ENCODE data around the gene KIAA0513. TPM values are rescaled to one million over a fixed set of nuclear protein-coding genes. Genes with fewer than 3 reads are reported as not detected.

KIAA0513 gene
- total RNA-seq, 4 donors from 2014 or later, result 14.8 to 43.4 (median 28.5) TPM

DNA sequence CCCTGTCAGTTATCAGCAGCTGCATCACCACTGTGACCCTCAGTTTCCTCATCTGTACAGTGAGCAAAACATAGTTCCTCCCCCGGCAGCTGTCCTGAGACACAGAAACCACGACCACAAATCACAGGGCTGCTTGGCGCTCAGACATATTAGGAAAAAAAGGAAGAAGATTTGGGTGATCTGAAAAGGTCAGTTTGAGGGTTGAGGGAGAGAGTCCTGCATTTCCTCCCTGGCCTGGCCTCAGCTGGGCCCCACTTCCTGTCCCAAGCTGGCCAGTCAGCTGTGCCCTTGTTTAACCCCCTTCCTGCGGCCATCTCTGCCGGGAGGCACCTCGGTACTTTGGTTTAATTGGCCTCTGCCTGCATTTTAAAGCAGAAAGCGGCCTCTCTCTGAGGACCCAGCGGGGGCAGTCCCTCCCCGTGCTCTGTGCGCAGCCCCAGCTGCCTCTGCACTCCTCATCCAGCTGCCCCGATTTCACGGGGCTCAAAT is 108.7 kb downstream of the KIAA0513 start:
- 60 to 66% methylated on average over 4 to 9 of the region's 12 CpGs for WGBS, 2 donors (ENCODE audit: low coverage in 1 of 2)

DNA sequence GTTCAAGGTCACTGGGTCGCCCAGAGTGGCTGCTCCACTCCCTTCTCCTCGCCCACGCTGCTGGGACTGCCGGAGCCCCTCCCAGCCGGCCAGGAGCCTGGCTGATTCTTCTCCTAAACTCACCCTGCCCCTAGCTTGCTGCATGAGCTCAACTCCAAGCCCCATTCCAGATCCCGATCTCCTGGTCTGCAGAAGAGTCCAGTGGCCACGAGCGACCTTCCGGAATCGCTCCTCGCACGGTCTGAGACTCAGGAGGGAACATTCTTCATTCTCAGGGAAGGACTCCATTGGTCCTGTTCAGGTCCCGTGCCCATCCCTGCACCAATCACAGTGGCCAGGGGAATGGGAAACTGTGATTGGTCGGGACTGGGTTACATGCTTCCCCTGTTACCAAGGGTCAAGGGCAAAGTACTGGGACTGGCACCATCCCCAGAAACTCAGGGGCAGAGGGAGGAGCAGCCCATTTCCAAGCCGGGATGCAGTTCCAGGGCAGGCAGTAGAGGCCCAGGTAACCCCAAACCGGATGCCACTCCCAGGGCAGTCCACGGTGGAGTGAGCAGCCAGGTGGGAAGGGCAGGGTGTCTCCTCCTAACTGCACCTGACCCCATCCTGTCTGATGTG is 109.2 kb downstream of the KIAA0513 start:
- WGBS, 2 donors (ENCODE audit: low coverage in 1 of 2), result 91 to 100% methylated on average over 1 to 7 of the region's 17 CpGs
- peak; percentile 52 for ATAC-seq
- Histone ChIP-seq H3K27me3 (no peaks in the 10 kb centered on the region), H3K36me3 (no peaks in the 10 kb centered on the region), H3K27ac (peak overlapping the region; percentile 4 to 84 (median 78)), H3K9me3 (no peaks in the 10 kb centered on the region), H3K4me3 (peak overlapping the region in 1 of 2 donors; percentile 39), H3K4me1 (peaks cover 0 to 49% (median 18%) of the 10 kb centered on the region in 3 donors)
- TF ChIP-seq POLR2A (IDR thresholded peaks at IDR 0.05) (no peak), EP300 (IDR thresholded peaks at IDR 0.05) (no peak), POLR2AphosphoS5 (IDR thresholded peaks at IDR 0.05) (no peak)
- TF ChIP-seq, protein P1, sequence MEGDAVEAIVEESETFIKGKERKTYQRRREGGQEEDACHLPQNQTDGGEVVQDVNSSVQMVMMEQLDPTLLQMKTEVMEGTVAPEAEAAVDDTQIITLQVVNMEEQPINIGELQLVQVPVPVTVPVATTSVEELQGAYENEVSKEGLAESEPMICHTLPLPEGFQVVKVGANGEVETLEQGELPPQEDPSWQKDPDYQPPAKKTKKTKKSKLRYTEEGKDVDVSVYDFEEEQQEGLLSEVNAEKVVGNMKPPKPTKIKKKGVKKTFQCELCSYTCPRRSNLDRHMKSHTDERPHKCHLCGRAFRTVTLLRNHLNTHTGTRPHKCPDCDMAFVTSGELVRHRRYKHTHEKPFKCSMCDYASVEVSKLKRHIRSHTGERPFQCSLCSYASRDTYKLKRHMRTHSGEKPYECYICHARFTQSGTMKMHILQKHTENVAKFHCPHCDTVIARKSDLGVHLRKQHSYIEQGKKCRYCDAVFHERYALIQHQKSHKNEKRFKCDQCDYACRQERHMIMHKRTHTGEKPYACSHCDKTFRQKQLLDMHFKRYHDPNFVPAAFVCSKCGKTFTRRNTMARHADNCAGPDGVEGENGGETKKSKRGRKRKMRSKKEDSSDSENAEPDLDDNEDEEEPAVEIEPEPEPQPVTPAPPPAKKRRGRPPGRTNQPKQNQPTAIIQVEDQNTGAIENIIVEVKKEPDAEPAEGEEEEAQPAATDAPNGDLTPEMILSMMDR (IDR thresholded peaks at IDR 0.05), result no peak

More for the DNA sequence above, 108.7 kb downstream of the KIAA0513 start:
- peak; percentile 35 for ATAC-seq
- peak overlapping the region in 3 of 4 donors; percentile 77 to 84 (median 78) for H3K27ac ChIP-seq
- H3K9me3 ChIP-seq, result no peaks in the 10 kb centered on the region
- peak overlapping the region in 1 of 2 donors; percentile 39 for H3K4me3 ChIP-seq
- peaks cover 0 to 50% (median 19%) of the 10 kb centered on the region in 3 donors for H3K4me1 ChIP-seq
- no peaks in the 10 kb centered on the region for H3K36me3 ChIP-seq
- H3K27me3 ChIP-seq, result no peaks in the 10 kb centered on the region
- no peak for TF ChIP-seq EP300 (IDR thresholded peaks at IDR 0.05)
- TF ChIP-seq POLR2A (IDR thresholded peaks at IDR 0.05), result no peak
- TF ChIP-seq, protein P1 (IDR thresholded peaks at IDR 0.05), result no peak
- no peak for TF ChIP-seq POLR2AphosphoS5 (IDR thresholded peaks at IDR 0.05)

DNA sequence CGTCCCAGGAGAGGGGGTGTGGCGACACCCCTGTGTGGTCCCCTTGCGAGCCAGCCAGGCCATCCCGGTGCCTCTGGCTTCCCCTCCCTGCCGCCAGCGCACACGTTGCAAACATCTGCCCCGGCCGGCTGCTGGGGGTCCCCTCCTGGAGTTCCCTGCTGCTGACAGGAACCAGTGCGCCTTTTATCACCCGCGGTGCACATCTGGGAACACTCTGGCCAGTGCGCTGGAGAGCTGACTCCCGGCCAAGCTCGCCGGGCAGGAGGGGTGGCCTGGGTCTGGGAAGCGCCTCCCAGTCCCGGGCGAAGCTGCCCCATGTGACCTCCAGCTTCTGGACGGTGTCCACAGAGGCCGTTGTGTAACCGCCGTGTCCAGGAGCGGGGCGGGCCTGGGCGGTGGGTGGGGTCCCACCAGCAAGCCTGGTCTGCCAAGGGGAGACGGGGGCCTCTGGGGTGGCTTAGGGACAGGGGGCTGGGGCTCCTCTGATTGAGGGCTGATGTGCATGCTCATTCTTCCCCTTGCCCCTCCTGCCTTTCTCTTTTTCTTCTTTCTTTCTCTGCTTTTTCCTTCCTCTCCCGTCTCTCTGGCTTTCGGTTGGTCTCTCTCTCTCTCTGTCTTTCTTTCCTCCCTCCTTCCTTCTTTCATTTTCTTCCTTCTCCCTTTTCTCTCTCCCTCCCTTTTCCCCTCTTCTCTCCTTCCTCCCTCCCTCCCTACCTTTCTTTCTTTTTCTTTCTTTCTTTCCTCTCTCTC is 109.9 kb downstream of the KIAA0513 start:
- peaks cover 0 to 56% (median 18%) of the 10 kb centered on the region in 3 donors for H3K4me1 ChIP-seq
- peak overlapping the region; percentile 21 to 39 for H3K4me3 ChIP-seq
- no peaks in the 10 kb centered on the region for H3K9me3 ChIP-seq
- H3K27ac ChIP-seq, result peak overlapping the region; percentile 36 to 84 (median 78)
- H3K27me3 ChIP-seq, result no peaks in the 10 kb centered on the region
- TF ChIP-seq EP300 (IDR thresholded peaks at IDR 0.05), result no peak
- peak; percentile 97 for TF ChIP-seq POLR2AphosphoS5 (IDR thresholded peaks at IDR 0.05)
- peak in 1 of 2 donors; percentile 6 for TF ChIP-seq POLR2A (IDR thresholded peaks at IDR 0.05)
- TF ChIP-seq, protein P1 (IDR thresholded peaks at IDR 0.05), result no peak
- no peaks in the 10 kb centered on the region for H3K36me3 ChIP-seq
- peak; percentile 96 for ATAC-seq
- WGBS, 2 donors (ENCODE audit: low coverage in 1 of 2), result 0 to 6% methylated on average over 2 of the region's 29 CpGs

DNA sequence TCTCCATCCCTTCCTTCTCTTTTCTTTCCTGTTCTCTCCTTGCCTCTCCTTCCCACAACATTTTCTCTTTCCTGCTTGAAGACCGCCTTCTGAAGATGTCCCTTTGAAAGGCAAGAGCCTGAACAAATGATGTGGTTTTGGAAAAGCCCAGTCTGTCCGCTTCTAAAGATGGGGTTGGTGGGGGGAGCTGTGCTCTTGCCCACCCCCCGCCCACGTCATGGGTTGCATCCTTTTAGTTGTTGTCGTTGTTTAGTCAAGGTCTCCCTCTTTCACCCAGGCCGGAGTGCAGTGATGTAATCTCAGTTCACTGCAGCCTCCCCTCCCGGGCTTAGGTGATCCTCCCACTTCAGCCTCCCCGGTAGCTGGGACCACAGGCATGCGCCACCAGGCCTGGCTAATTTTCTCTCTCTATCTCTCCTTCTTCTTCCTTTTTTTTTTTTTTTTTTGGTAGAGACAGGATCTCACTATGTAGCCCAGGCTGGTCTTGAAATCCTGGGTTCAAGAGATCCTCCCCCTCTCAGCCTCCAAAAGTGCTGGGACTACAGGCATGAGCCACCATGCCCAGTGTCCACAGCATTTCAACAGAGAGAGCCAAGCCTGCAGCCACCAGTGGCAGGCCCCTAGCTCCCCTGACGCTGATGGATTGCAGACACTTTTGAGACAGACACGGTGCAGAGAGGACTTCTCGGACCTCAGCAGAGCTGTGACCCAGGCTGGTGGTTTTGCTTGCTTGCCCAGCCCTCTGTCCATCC is 110.7 kb downstream of the KIAA0513 start:
- H3K36me3 ChIP-seq, result no peaks in the 10 kb centered on the region
- no peak for ATAC-seq
- no peak for TF ChIP-seq EP300 (IDR thresholded peaks at IDR 0.05)
- TF ChIP-seq, protein P1 (IDR thresholded peaks at IDR 0.05), result no peak
- TF ChIP-seq POLR2AphosphoS5 (IDR thresholded peaks at IDR 0.05), result no peak
- TF ChIP-seq POLR2A (IDR thresholded peaks at IDR 0.05), result no peak
- peaks cover 0 to 58% (median 18%) of the 10 kb centered on the region in 3 donors for H3K4me1 ChIP-seq
- peak overlapping the region in 3 of 4 donors; percentile 36 to 78 (median 77) for H3K27ac ChIP-seq
- H3K9me3 ChIP-seq, result no peaks in the 10 kb centered on the region
- H3K4me3 ChIP-seq, result peak overlapping the region in 1 of 2 donors; percentile 39
- H3K27me3 ChIP-seq, result no peaks in the 10 kb centered on the region
- WGBS, 2 donors (ENCODE audit: low coverage in 1 of 2), result 82 to 94% methylated on average over 2 to 5 of the region's 12 CpGs
